ENCODE measurements around the gene SENP1. TPM values are rescaled to one million over a fixed set of nuclear protein-coding genes. Genes with fewer than 3 reads are reported as not detected.

The SENP1 gene
- total RNA-seq, 1 donor from 2014 or later = 16.9 TPM

DNA sequence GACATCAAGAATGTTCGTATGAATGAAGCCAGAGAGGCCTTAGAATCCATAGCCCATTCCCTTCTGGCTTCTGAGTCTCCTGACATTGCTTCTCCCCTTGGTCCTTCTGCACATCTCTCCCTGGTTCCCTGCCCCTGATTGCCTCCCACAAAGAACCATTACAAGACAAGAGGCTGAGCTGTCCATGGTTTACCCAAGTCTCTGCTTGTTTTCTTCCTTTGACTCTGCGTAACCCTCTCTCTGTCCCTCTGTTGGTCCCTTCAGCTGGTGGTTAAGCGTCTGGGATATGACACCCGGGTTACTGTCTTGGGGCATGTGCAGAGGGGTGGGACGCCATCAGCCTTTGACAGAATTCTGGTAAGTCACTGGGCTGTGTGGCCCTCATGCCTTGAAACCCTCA is 29.1 kb upstream of the SENP1 start:
- Histone ChIP-seq H3K9me3 (no peaks in the 10 kb centered on the region), H3K4me1 (no peaks in the 10 kb centered on the region), H3K4me3 (no peak overlapping the region), H3K27me3 (no peaks in the 10 kb centered on the region), H3K36me3 (peaks cover 87% of the 10 kb centered on the region), H3K27ac (no peak overlapping the region)
- DNase-seq (no peak), ATAC-seq (no peak)
- TF ChIP-seq, protein P1, sequence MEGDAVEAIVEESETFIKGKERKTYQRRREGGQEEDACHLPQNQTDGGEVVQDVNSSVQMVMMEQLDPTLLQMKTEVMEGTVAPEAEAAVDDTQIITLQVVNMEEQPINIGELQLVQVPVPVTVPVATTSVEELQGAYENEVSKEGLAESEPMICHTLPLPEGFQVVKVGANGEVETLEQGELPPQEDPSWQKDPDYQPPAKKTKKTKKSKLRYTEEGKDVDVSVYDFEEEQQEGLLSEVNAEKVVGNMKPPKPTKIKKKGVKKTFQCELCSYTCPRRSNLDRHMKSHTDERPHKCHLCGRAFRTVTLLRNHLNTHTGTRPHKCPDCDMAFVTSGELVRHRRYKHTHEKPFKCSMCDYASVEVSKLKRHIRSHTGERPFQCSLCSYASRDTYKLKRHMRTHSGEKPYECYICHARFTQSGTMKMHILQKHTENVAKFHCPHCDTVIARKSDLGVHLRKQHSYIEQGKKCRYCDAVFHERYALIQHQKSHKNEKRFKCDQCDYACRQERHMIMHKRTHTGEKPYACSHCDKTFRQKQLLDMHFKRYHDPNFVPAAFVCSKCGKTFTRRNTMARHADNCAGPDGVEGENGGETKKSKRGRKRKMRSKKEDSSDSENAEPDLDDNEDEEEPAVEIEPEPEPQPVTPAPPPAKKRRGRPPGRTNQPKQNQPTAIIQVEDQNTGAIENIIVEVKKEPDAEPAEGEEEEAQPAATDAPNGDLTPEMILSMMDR (IDR thresholded peaks at IDR 0.05) = no peak
- intact Hi-C loops (cut with DNase I) = no loop called here

DNA sequence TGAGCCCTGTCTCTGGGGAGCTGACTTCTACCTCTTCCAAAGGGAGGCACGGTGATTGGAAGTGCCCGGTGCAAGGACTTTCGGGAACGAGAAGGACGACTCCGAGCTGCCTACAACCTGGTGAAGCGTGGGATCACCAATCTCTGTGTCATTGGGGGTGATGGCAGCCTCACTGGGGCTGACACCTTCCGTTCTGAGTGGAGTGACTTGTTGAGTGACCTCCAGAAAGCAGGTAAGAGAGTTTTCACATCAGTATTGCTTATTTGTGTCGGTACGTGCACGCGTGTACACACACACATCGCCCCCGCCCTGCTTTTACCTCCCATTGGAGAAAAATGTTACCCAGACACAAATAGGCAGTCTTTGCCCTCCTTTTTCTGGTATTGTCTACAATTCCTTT is 26.9 kb upstream of the SENP1 start:
- intact Hi-C loops (cut with DNase I) = no loop called here
- H3K4me3 ChIP-seq = no peak overlapping the region
- H3K4me1 ChIP-seq = no peaks in the 10 kb centered on the region
- H3K27me3 ChIP-seq = no peaks in the 10 kb centered on the region
- TF ChIP-seq, protein P1 (IDR thresholded peaks at IDR 0.05) = no peak
- no peak for DNase-seq
- H3K27ac ChIP-seq = no peak overlapping the region
- no peak for ATAC-seq
- H3K9me3 ChIP-seq = no peaks in the 10 kb centered on the region
- H3K36me3 ChIP-seq = peaks cover 65% of the 10 kb centered on the region

DNA sequence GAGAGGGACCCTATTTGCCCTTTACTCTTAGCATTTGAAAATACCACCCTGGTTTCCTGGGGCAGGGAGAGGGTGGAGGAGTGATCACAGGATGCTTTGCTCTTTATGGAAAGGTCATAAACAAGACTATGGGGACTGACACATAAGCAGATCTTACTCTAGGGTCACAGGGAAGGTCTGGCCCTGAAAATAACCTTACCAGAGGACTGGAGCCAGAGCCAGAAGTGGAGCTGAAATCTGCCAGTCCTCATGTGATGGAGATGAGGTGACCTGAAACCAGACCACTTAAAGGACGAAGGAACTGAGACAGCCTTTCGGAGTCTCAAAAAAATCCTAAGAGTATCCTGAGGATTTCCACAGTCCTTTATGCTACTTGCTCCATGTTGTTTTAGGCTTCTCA is 25.6 kb upstream of the SENP1 start:
- H3K4me1 ChIP-seq = no peaks in the 10 kb centered on the region
- ATAC-seq (no peak), DNase-seq (no peak)
- peaks cover 59% of the 10 kb centered on the region for H3K36me3 ChIP-seq
- intact Hi-C loops (cut with DNase I) = no loop called here
- H3K27me3 ChIP-seq = no peaks in the 10 kb centered on the region
- TF ChIP-seq, protein P1 (IDR thresholded peaks at IDR 0.05) = no peak
- no peak overlapping the region for H3K27ac ChIP-seq
- H3K4me3 ChIP-seq = no peak overlapping the region
- H3K9me3 ChIP-seq = no peaks in the 10 kb centered on the region

DNA sequence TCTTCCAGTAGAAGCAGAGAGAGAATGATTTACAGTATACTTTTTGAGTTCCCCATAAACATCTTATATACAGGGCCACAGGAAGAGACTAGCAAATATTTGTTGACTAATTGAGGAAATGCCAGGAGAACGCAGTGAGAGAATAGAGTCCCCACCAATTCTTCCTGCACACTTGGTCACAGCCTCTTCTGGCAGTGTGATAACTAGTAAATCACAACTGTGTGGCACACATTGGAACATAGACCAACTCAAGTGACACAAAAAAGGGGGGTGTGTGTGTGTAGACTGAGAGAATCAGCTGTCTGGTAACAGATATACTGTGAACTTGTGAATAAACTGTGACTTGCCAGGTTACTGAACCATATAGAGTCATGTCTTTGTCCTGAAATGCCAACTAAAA is 23.5 kb upstream of the SENP1 start:
- Histone ChIP-seq H3K9me3 (no peaks in the 10 kb centered on the region), H3K27me3 (no peaks in the 10 kb centered on the region), H3K4me1 (no peaks in the 10 kb centered on the region), H3K4me3 (no peak overlapping the region), H3K36me3 (peaks cover 44% of the 10 kb centered on the region), H3K27ac (no peak overlapping the region)
- TF ChIP-seq, protein P1 (IDR thresholded peaks at IDR 0.05) = no peak
- intact Hi-C loops (cut with DNase I) = no loop called here
- ATAC-seq (no peak), DNase-seq (no peak)

DNA sequence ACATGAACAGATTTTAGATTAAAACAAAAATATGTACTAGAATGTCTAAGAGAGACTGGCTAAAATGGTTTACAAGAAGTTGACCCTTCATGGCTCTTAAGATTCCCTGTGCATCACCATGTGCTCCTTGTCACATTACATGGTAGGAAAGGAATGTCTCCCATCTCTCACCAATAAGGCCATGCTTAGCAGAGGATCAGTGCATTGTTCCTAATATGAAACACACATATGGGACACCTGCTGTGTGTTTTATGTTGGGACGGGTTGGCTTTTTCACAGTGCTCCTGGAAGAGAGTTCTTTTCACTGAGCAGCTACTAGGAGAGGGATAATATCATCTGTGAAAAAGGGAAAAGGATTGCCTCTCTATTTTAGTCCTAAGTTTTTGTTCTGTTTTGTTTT is 22.9 kb upstream of the SENP1 start:
- DNase-seq = no peak

More for the DNA sequence above, 22.9 kb upstream of the SENP1 start:
- Histone ChIP-seq H3K27ac (no peak overlapping the region), H3K27me3 (no peaks in the 10 kb centered on the region), H3K4me1 (no peaks in the 10 kb centered on the region), H3K9me3 (no peaks in the 10 kb centered on the region), H3K36me3 (peaks cover 43% of the 10 kb centered on the region), H3K4me3 (no peak overlapping the region)
- no peak for ATAC-seq
- TF ChIP-seq, protein P1 (IDR thresholded peaks at IDR 0.05) = no peak
- intact Hi-C loops (cut with DNase I) = no loop called here

Measured in upper lobe of right lung (tissue), 1 donor.